Keratinocyte (primary cell): ENCODE results near the gene HPS1. TPM values are rescaled to one million over a fixed set of nuclear protein-coding genes. Genes with fewer than 3 reads are reported as not detected.

Source experiments
- DNase-seq: peaks from one replicate; pipeline ENCODE4 v3.0.0-alpha.2; 2011; ENCODE audit warnings: low read depth, missing footprints, low spot score
- FAIRE-seq: peaks from 2 replicates; lab custom pipeline; 2011; peaks lifted over from hg19 to GRCh38; lab: Jason Lieb, UNC
- H2AFZ ChIP-seq: 2 replicates; pipeline ENCODE4 v1.6.0; 2012; ENCODE audit warnings: low read length, control low read depth, inconsistent platforms; ENCODE audit not compliant: control insufficient read depth
- H3K27ac ChIP-seq: 2 replicates; pipeline ENCODE4 v1.5.1; 2011; ENCODE audit warnings: low read length; ENCODE audit not compliant: control insufficient read depth, insufficient read depth
- H3K27me3 ChIP-seq: 3 replicates; pipeline ENCODE4 v1.6.0; 2011; ENCODE audit warnings: low read length; ENCODE audit not compliant: control insufficient read depth, insufficient read depth; ENCODE audit errors: extremely low read depth
- H3K36me3 ChIP-seq, 2 experiments: 2 replicates in 1 of 2; 3 replicates in 1 of 2; pipeline ENCODE4 v1.5.1; 2011; ENCODE audit warnings: low read length in 2 of 2, mild to moderate bottlenecking in 1 of 2; ENCODE audit not compliant: control insufficient read depth in 2 of 2, insufficient read depth in 2 of 2; ENCODE audit errors: extremely low read depth in 1 of 2
- H3K4me1 ChIP-seq: 3 replicates; pipeline ENCODE4 v1.5.1; 2011; ENCODE audit warnings: low read length; ENCODE audit not compliant: control insufficient read depth, insufficient read depth; ENCODE audit errors: extremely low read depth
- H3K4me2 ChIP-seq: 3 replicates; pipeline ENCODE4 v1.6.0; 2011; ENCODE audit warnings: low read depth, low read length; ENCODE audit not compliant: control insufficient read depth, insufficient read depth; ENCODE audit errors: extremely low read depth
- H3K4me3 ChIP-seq, 3 experiments: fragments of 200-600 bp in 1 of 3; sonication (generic) in 1 of 3; 2 replicates in 2 of 3; 3 replicates in 1 of 3; pipeline ENCODE4 v1.5.1; 2011 to 2016; ENCODE audit warnings: low read length in 3 of 3, mild to moderate bottlenecking in 3 of 3, control low read depth in 2 of 3, inconsistent platforms in 1 of 3, low read depth in 1 of 3, mixed read lengths in 1 of 3, mixed run types in 1 of 3, moderate library complexity in 1 of 3; ENCODE audit not compliant: control insufficient read depth in 2 of 3, insufficient read depth in 2 of 3; ENCODE audit errors: extremely low read depth in 1 of 3
- H3K79me2 ChIP-seq: 2 replicates; pipeline ENCODE4 v1.6.0; 2012; ENCODE audit warnings: low read length; ENCODE audit not compliant: control insufficient read depth, insufficient read depth
- H3K9ac ChIP-seq: 3 replicates; pipeline ENCODE4 v1.6.0; 2011; ENCODE audit warnings: low read length; ENCODE audit not compliant: control insufficient read depth, insufficient read depth; ENCODE audit errors: extremely low read depth
- H3K9me1 ChIP-seq: 3 replicates; pipeline ENCODE4 v1.6.0; 2011; ENCODE audit warnings: low read length; ENCODE audit not compliant: control insufficient read depth, insufficient read depth; ENCODE audit errors: extremely low read depth
- H3K9me3 ChIP-seq: 2 replicates; pipeline ENCODE4 v1.5.1; 2012; ENCODE audit warnings: low read depth, low read length; ENCODE audit not compliant: control insufficient read depth
- H4K20me1 ChIP-seq: 3 replicates; pipeline ENCODE4 v1.6.0; 2011; ENCODE audit warnings: low read length; ENCODE audit not compliant: control insufficient read depth, insufficient read depth; ENCODE audit errors: extremely low read depth
- CTCF ChIP-seq, 3 experiments: IDR thresholded peaks in 1 of 3; conservative IDR thresholded peaks in 1 of 3; optimal IDR thresholded peaks in 1 of 3; 2 replicates in 2 of 3; 3 replicates in 1 of 3; pipeline versions ENCODE3 to v1.5.1; 2011; ENCODE audit warnings: low read length in 3 of 3, mild to moderate bottlenecking in 3 of 3, moderate library complexity in 2 of 3, control low read depth in 1 of 3, inconsistent platforms in 1 of 3; ENCODE audit not compliant: insufficient read depth in 2 of 3; ENCODE audit errors: extremely low read depth in 1 of 3
- EZH2 ChIP-seq: IDR thresholded peaks from one replicate; pipeline ENCODE4 v1.6.1; 2012; ENCODE audit warnings: inconsistent platforms, mild to moderate bottlenecking, low read length, moderate library complexity
- dilution Hi-C: fragments of 300-500 bp; cut with MboI; formaldehyde crosslinking; loops from one replicate; pipeline ENCODE4 v1.7.0; 2020; ENCODE audit warnings: low sequenced_read_pairs; ENCODE audit not compliant: extremely low pct_ligation_motif_present
- polyA plus RNA-seq, 5 experiments: library from polyadenylated mRNA; depleted of rRNA in 3 of 5; stranded (reverse) in 3 of 5; stranded (forward) in 1 of 5; unstranded in 1 of 5; fragments of >200 nt; gene quantifications; 1 replicate in 1 of 5; 2 replicates in 3 of 5; 3 replicates in 1 of 5; pipeline versions ENCODE4 v1.2.1 to v1.2.3, GENCODE V29; 2011 to 2012; ENCODE audit warnings: missing spikeins in 2 of 5, low read depth in 1 of 5, low replicate concordance in 1 of 5

Gene HPS1
- polyA plus RNA-seq, 1 donor (not counting 4 experiments of a cell fraction or from before 2014, with no cell fraction given): 39.4 TPM

- H3K27ac ChIP-seq: no peak overlapping the region
- H3K9ac ChIP-seq: peak overlapping the region; percentile 42
- DNase-seq: no peak
- H2AFZ ChIP-seq: peak overlapping the region; percentile 91
- H3K4me3 ChIP-seq: peak overlapping the region; percentile 31 to 61 (median 59)
- dilution Hi-C loops: no loop called here
- peak; percentile 84 for FAIRE-seq
- no peak for TF ChIP-seq EZH2
- peak; percentile 84 to 92 (median 86) for TF ChIP-seq CTCF (optimal IDR thresholded peaks at IDR 0.05 in 1 of 3, IDR thresholded peaks at IDR 0.05 in 1 of 3, conservative IDR thresholded peaks at IDR 0.05 in 1 of 3; ENCODE audit: extremely low read depth in 1 of 3, insufficient read depth in 2 of 3, low read length in 3 of 3)
- peak overlapping the region; percentile 91 for H3K4me2 ChIP-seq
- no peaks in the 10 kb centered on the region for H3K27me3 ChIP-seq
- H3K4me1 ChIP-seq: no peaks in the 10 kb centered on the region
- H3K36me3 ChIP-seq: no peaks in the 10 kb centered on the region
- H3K9me1 ChIP-seq: no peaks in the 10 kb centered on the region
- H3K79me2 ChIP-seq: no peaks in the 10 kb centered on the region
- no peaks in the 10 kb centered on the region for H4K20me1 ChIP-seq
- no peaks in the 10 kb centered on the region for H3K9me3 ChIP-seq
These were observed 21.0 kb upstream of the HPS1 start for GRCh38 chr10:98467506-98468318.

- no peaks in the 10 kb centered on the region for H3K79me2 ChIP-seq
- no peaks in the 10 kb centered on the region for H3K36me3 ChIP-seq
- peak overlapping the region; percentile 47 for H2AFZ ChIP-seq
- H3K4me2 ChIP-seq: no peak overlapping the region
- H3K27me3 ChIP-seq: no peaks in the 10 kb centered on the region
- no peaks in the 10 kb centered on the region for H4K20me1 ChIP-seq
- no peaks in the 10 kb centered on the region for H3K9me1 ChIP-seq
- TF ChIP-seq EZH2: no peak
- TF ChIP-seq CTCF (optimal IDR thresholded peaks at IDR 0.05 in 1 of 3, IDR thresholded peaks at IDR 0.05 in 1 of 3, conservative IDR thresholded peaks at IDR 0.05 in 1 of 3; ENCODE audit: extremely low read depth in 1 of 3, insufficient read depth in 2 of 3, low read length in 3 of 3): no peak
- H3K27ac ChIP-seq: no peak overlapping the region
- FAIRE-seq: no peak
- H3K9ac ChIP-seq: no peak overlapping the region
- H3K9me3 ChIP-seq: no peaks in the 10 kb centered on the region
- dilution Hi-C loops: no loop called here
- no peak overlapping the region for H3K4me3 ChIP-seq
- DNase-seq: no peak
- H3K4me1 ChIP-seq: no peaks in the 10 kb centered on the region
These were observed 20.2 kb upstream of the HPS1 start for GRCh38 chr10:98466861-98467505.
